Keratinocyte (primary cell): ENCODE data around the gene GALNT13. TPM values are rescaled to one million over a fixed set of nuclear protein-coding genes. Genes with fewer than 3 reads are reported as not detected.

Experiments used
- DNase-seq: peaks from one replicate; pipeline ENCODE4 v3.0.0-alpha.2; 2011; ENCODE audit warnings: low read depth, missing footprints, low spot score
- FAIRE-seq: peaks from 2 replicates; lab custom pipeline; 2011; peaks lifted over from hg19 to GRCh38; lab: Jason Lieb, UNC
- H2AFZ ChIP-seq: 2 replicates; pipeline ENCODE4 v1.6.0; 2012; ENCODE audit warnings: low read length, control low read depth, inconsistent platforms; ENCODE audit not compliant: control insufficient read depth
- H3K27ac ChIP-seq: 2 replicates; pipeline ENCODE4 v1.5.1; 2011; ENCODE audit warnings: low read length; ENCODE audit not compliant: control insufficient read depth, insufficient read depth
- H3K27me3 ChIP-seq: 3 replicates; pipeline ENCODE4 v1.6.0; 2011; ENCODE audit warnings: low read length; ENCODE audit not compliant: control insufficient read depth, insufficient read depth; ENCODE audit errors: extremely low read depth
- H3K36me3 ChIP-seq, 2 experiments: 2 replicates in 1 of 2; 3 replicates in 1 of 2; pipeline ENCODE4 v1.5.1; 2011; ENCODE audit warnings: low read length in 2 of 2, mild to moderate bottlenecking in 1 of 2; ENCODE audit not compliant: control insufficient read depth in 2 of 2, insufficient read depth in 2 of 2; ENCODE audit errors: extremely low read depth in 1 of 2
- H3K4me1 ChIP-seq: 3 replicates; pipeline ENCODE4 v1.5.1; 2011; ENCODE audit warnings: low read length; ENCODE audit not compliant: control insufficient read depth, insufficient read depth; ENCODE audit errors: extremely low read depth
- H3K4me2 ChIP-seq: 3 replicates; pipeline ENCODE4 v1.6.0; 2011; ENCODE audit warnings: low read depth, low read length; ENCODE audit not compliant: control insufficient read depth, insufficient read depth; ENCODE audit errors: extremely low read depth
- H3K4me3 ChIP-seq, 3 experiments: fragments of 200-600 bp in 1 of 3; sonication (generic) in 1 of 3; 2 replicates in 2 of 3; 3 replicates in 1 of 3; pipeline ENCODE4 v1.5.1; 2011 to 2016; ENCODE audit warnings: low read length in 3 of 3, mild to moderate bottlenecking in 3 of 3, control low read depth in 2 of 3, inconsistent platforms in 1 of 3, low read depth in 1 of 3, mixed read lengths in 1 of 3, mixed run types in 1 of 3, moderate library complexity in 1 of 3; ENCODE audit not compliant: control insufficient read depth in 2 of 3, insufficient read depth in 2 of 3; ENCODE audit errors: extremely low read depth in 1 of 3
- H3K79me2 ChIP-seq: 2 replicates; pipeline ENCODE4 v1.6.0; 2012; ENCODE audit warnings: low read length; ENCODE audit not compliant: control insufficient read depth, insufficient read depth
- H3K9ac ChIP-seq: 3 replicates; pipeline ENCODE4 v1.6.0; 2011; ENCODE audit warnings: low read length; ENCODE audit not compliant: control insufficient read depth, insufficient read depth; ENCODE audit errors: extremely low read depth
- H3K9me1 ChIP-seq: 3 replicates; pipeline ENCODE4 v1.6.0; 2011; ENCODE audit warnings: low read length; ENCODE audit not compliant: control insufficient read depth, insufficient read depth; ENCODE audit errors: extremely low read depth
- H3K9me3 ChIP-seq: 2 replicates; pipeline ENCODE4 v1.5.1; 2012; ENCODE audit warnings: low read depth, low read length; ENCODE audit not compliant: control insufficient read depth
- H4K20me1 ChIP-seq: 3 replicates; pipeline ENCODE4 v1.6.0; 2011; ENCODE audit warnings: low read length; ENCODE audit not compliant: control insufficient read depth, insufficient read depth; ENCODE audit errors: extremely low read depth
- CTCF ChIP-seq, 3 experiments: IDR thresholded peaks in 1 of 3; conservative IDR thresholded peaks in 1 of 3; optimal IDR thresholded peaks in 1 of 3; 2 replicates in 2 of 3; 3 replicates in 1 of 3; pipeline versions ENCODE3 to v1.5.1; 2011; ENCODE audit warnings: low read length in 3 of 3, mild to moderate bottlenecking in 3 of 3, moderate library complexity in 2 of 3, control low read depth in 1 of 3, inconsistent platforms in 1 of 3; ENCODE audit not compliant: insufficient read depth in 2 of 3; ENCODE audit errors: extremely low read depth in 1 of 3
- EZH2 ChIP-seq: IDR thresholded peaks from one replicate; pipeline ENCODE4 v1.6.1; 2012; ENCODE audit warnings: inconsistent platforms, mild to moderate bottlenecking, low read length, moderate library complexity
- dilution Hi-C: fragments of 300-500 bp; cut with MboI; formaldehyde crosslinking; loops from one replicate; pipeline ENCODE4 v1.7.0; 2020; ENCODE audit warnings: low sequenced_read_pairs; ENCODE audit not compliant: extremely low pct_ligation_motif_present
- polyA plus RNA-seq, 5 experiments: library from polyadenylated mRNA; depleted of rRNA in 3 of 5; stranded (reverse) in 3 of 5; stranded (forward) in 1 of 5; unstranded in 1 of 5; fragments of >200 nt; gene quantifications; 1 replicate in 1 of 5; 2 replicates in 3 of 5; 3 replicates in 1 of 5; pipeline versions ENCODE4 v1.2.1 to v1.2.3, GENCODE V29; 2011 to 2012; ENCODE audit warnings: missing spikeins in 2 of 5, low read depth in 1 of 5, low replicate concordance in 1 of 5

GALNT13 gene
- polyA plus RNA-seq, 1 donor (not counting 4 experiments of a cell fraction or from before 2014, with no cell fraction given) = not detected

GRCh38 chr2:154280543-154280942 lies 408.8 kb downstream of the GALNT13 start:
- Histone ChIP-seq H3K4me2 (no peak overlapping the region), H3K36me3 (no peaks in the 10 kb centered on the region), H3K79me2 (no peaks in the 10 kb centered on the region), H2AFZ (no peak overlapping the region), H3K9me1 (no peaks in the 10 kb centered on the region), H3K4me3 (no peak overlapping the region), H3K27me3 (no peaks in the 10 kb centered on the region), H3K9ac (no peak overlapping the region), H3K27ac (no peak overlapping the region), H3K4me1 (no peaks in the 10 kb centered on the region), H3K9me3 (no peaks in the 10 kb centered on the region), H4K20me1 (no peaks in the 10 kb centered on the region)
- DNase-seq = no peak
- dilution Hi-C loops = no loop called here
- TF ChIP-seq EZH2 (no peak), CTCF (optimal IDR thresholded peaks at IDR 0.05 in 1 of 3, IDR thresholded peaks at IDR 0.05 in 1 of 3, conservative IDR thresholded peaks at IDR 0.05 in 1 of 3; ENCODE audit: extremely low read depth in 1 of 3, insufficient read depth in 2 of 3, low read length in 3 of 3) (no peak)
- no peak for FAIRE-seq

- Histone ChIP-seq H3K79me2 (no peaks in the 10 kb centered on the region), H3K36me3 (no peaks in the 10 kb centered on the region), H3K9ac (no peak overlapping the region), H3K4me1 (no peaks in the 10 kb centered on the region), H4K20me1 (no peaks in the 10 kb centered on the region), H3K9me3 (no peaks in the 10 kb centered on the region), H3K4me3 (no peak overlapping the region), H3K9me1 (no peaks in the 10 kb centered on the region), H3K27ac (no peak overlapping the region), H3K4me2 (no peak overlapping the region), H3K27me3 (no peaks in the 10 kb centered on the region), H2AFZ (no peak overlapping the region)
- dilution Hi-C loops = no loop called here
- FAIRE-seq (no peak), DNase-seq (no peak)
- TF ChIP-seq EZH2 (no peak), CTCF (optimal IDR thresholded peaks at IDR 0.05 in 1 of 3, IDR thresholded peaks at IDR 0.05 in 1 of 3, conservative IDR thresholded peaks at IDR 0.05 in 1 of 3; ENCODE audit: extremely low read depth in 1 of 3, insufficient read depth in 2 of 3, low read length in 3 of 3) (no peak)
Observed at GRCh38 chr2:154289870-154290269, 418.1 kb downstream of the GALNT13 start.
